ENCODE measurements around the gene MEIS2.

GRCh38 chr15:37055481-37055880 lies 44.9 kb downstream of the MEIS2 start:
- TF ChIP-seq POLR2AphosphoS5 (IDR thresholded peaks at IDR 0.05; ENCODE audit: low read depth, low read length) (no peak), POLR2A (IDR thresholded peaks at IDR 0.05; ENCODE audit: low read depth, low read length) (no peak)

Measured in GM12892 (cell line).